SK-N-SH (cell line): ENCODE data around the gene MAEA. TPM values are rescaled to one million over a fixed set of nuclear protein-coding genes. Genes with fewer than 3 reads are reported as not detected.

ENCODE experiments used
- CTCF ChIA-PET: fragments of 300-600, 350-600 bp; formaldehyde crosslinking; extraction: SDS; loops from one replicate; lab custom pipeline; 2021; lab: Yijun Ruan, JAX
- POLR2A ChIA-PET: fragments of 350-600 bp; sonication (Branson Sonifier 250); formaldehyde crosslinking; extraction: SDS; loops from one replicate; lab custom pipeline; 2020; ENCODE audit warnings: antibody characterized with exemption, inconsistent platforms; lab: Yijun Ruan, JAX
- DNase-seq: peaks from one replicate; pipeline ENCODE4 v3.0.0; 2012
- H2AFZ ChIP-seq: fragments of 200-600 bp; sonication (generic); 2 replicates; pipeline ENCODE4 v1.8.1; 2016; ENCODE audit warnings: antibody characterized with exemption, mild to moderate bottlenecking, low read depth
- H3F3A ChIP-seq: fragments of 200-600 bp; sonication (generic); replicated peaks from 2 replicates; pipeline ENCODE3; 2016; ENCODE audit warnings: antibody characterized with exemption, mild to moderate bottlenecking; ENCODE audit not compliant: insufficient read depth
- H3K27ac ChIP-seq, 2 experiments: fragments of 200-500 bp in 1 of 2; fragments of 200-600 bp in 1 of 2; sonication (Bioruptor generic) in 1 of 2; sonication (generic), shearing (Covaris generic) in 1 of 2; 2 replicates each; pipeline versions ENCODE4 v1.5.1 to v1.6.1; 2014 to 2016; ENCODE audit warnings: low read depth in 2 of 2, inconsistent platforms in 1 of 2, low read length in 1 of 2, mild to moderate bottlenecking in 1 of 2, mixed read lengths in 1 of 2
- H3K27me3 ChIP-seq: fragments of 200-600 bp; sonication (generic), shearing (Covaris generic); 2 replicates; pipeline ENCODE4 v1.6.1; 2016; ENCODE audit warnings: mixed run types; ENCODE audit not compliant: insufficient read depth
- H3K36me3 ChIP-seq, 2 experiments: fragments of 200-500 bp in 1 of 2; fragments of 200-600 bp in 1 of 2; sonication (Bioruptor generic) in 1 of 2; sonication (generic) in 1 of 2; replicated peaks in 1 of 2; 2 replicates each; pipeline versions ENCODE3 to v1.5.1; 2014 to 2016; ENCODE audit warnings: low read length in 1 of 2, mild to moderate bottlenecking in 1 of 2; ENCODE audit not compliant: insufficient read depth in 2 of 2, control insufficient read depth in 1 of 2
- H3K4me1 ChIP-seq, 2 experiments: fragments of 200-500 bp in 1 of 2; fragments of 200-600 bp in 1 of 2; sonication (Bioruptor generic) in 1 of 2; sonication (generic), shearing (Covaris generic) in 1 of 2; 2 replicates each; pipeline versions ENCODE4 v1.5.1 to v1.6.1; 2014 to 2016; ENCODE audit warnings: low read depth in 1 of 2, low read length in 1 of 2, mixed run types in 1 of 2; ENCODE audit not compliant: insufficient read depth in 2 of 2, control insufficient read depth in 1 of 2
- H3K4me2 ChIP-seq: fragments of 200-600 bp; sonication (generic), shearing (Covaris generic); 2 replicates; pipeline ENCODE4 v1.6.1; 2017; ENCODE audit warnings: mixed run types
- H3K4me3 ChIP-seq, 2 experiments: fragments of 200-500 bp in 1 of 2; fragments of 200-600 bp in 1 of 2; sonication (Bioruptor generic) in 1 of 2; sonication (generic), shearing (Covaris generic) in 1 of 2; 2 replicates each; pipeline versions ENCODE4 v1.5.1 to v1.8.1; 2014 to 2016; ENCODE audit warnings: low read depth in 2 of 2, inconsistent platforms in 1 of 2, low read length in 1 of 2, mild to moderate bottlenecking in 1 of 2, mixed read lengths in 1 of 2, moderate library complexity in 1 of 2
- H3K79me2 ChIP-seq: fragments of 200-600 bp; sonication (generic); 2 replicates; pipeline ENCODE4 v1.8.1; 2017; ENCODE audit warnings: mild to moderate bottlenecking; ENCODE audit not compliant: insufficient read depth
- H3K9ac ChIP-seq: fragments of 200-600 bp; sonication (generic); 2 replicates; pipeline ENCODE4 v1.6.1; 2017; ENCODE audit warnings: mixed run types
- H3K9me2 ChIP-seq: fragments of 200-600 bp; sonication (generic); 2 replicates; pipeline ENCODE4 v1.6.1; 2017; ENCODE audit warnings: mixed run types
- H3K9me3 ChIP-seq: fragments of 200-600 bp; sonication (generic); 2 replicates; pipeline ENCODE4 v1.6.1; 2017; ENCODE audit warnings: mixed run types, mild to moderate bottlenecking, moderate library complexity
- H4K20me1 ChIP-seq: fragments of 200-600 bp; sonication (generic); 2 replicates; pipeline ENCODE4 v1.6.1; 2017; ENCODE audit warnings: mild to moderate bottlenecking, mixed run types; ENCODE audit not compliant: insufficient read depth
- EP300 ChIP-seq, 2 experiments: IDR thresholded peaks; 2 replicates each; pipeline versions ENCODE4 v1.4.0 to v1.6.1; 2012; ENCODE audit warnings: borderline replicate concordance in 1 of 2, low read depth in 1 of 2, low read length in 1 of 2
- EZH2phosphoT487 ChIP-seq: fragments of 200-600 bp; sonication (generic); IDR thresholded peaks from 2 replicates; pipeline ENCODE4 v1.6.1; 2017; ENCODE audit warnings: low read depth, mixed run types, mild to moderate bottlenecking, antibody characterized with exemption, moderate library complexity, borderline replicate concordance
- FOSL2 ChIP-seq: IDR thresholded peaks from 2 replicates; pipeline ENCODE4 v1.4.0; 2012; ENCODE audit warnings: low read depth, mild to moderate bottlenecking, moderate library complexity, borderline replicate concordance
- FOXJ3 ChIP-seq: sonication (generic); formaldehyde crosslinking; IDR thresholded peaks from 2 replicates; pipeline ENCODE4 v1.5.1; 2020; ENCODE audit warnings: mild to moderate bottlenecking, missing genetic modification reagents
- FOXM1 ChIP-seq: IDR thresholded peaks from 2 replicates; pipeline ENCODE4 v1.4.0; 2012; ENCODE audit warnings: low read depth, mild to moderate bottlenecking
- MEF2A ChIP-seq: IDR thresholded peaks from 2 replicates; pipeline ENCODE4 v1.4.0; 2012; ENCODE audit warnings: low read depth, borderline replicate concordance
- MXI1 ChIP-seq: IDR thresholded peaks from 2 replicates; pipeline ENCODE4 v1.6.1; 2012; ENCODE audit warnings: mild to moderate bottlenecking, low read depth, low read length, improper control_type of control experiment
- NFIC ChIP-seq: IDR thresholded peaks from 2 replicates; pipeline ENCODE4 v1.4.0; 2012; ENCODE audit warnings: borderline replicate concordance
- POLR2AphosphoS5 ChIP-seq: IDR thresholded peaks from 2 replicates; pipeline ENCODE4 v1.6.1; 2012; ENCODE audit warnings: low read depth, low read length
- RAD21 ChIP-seq: IDR thresholded peaks from 2 replicates; pipeline ENCODE4 v1.6.1; 2012; ENCODE audit warnings: mild to moderate bottlenecking, low read length
- RFX5 ChIP-seq: IDR thresholded peaks from 2 replicates; pipeline ENCODE4 v1.6.1; 2012; ENCODE audit warnings: mild to moderate bottlenecking, improper control_type of control experiment, low read length
- RXRA ChIP-seq: IDR thresholded peaks from 2 replicates; pipeline ENCODE4 v1.4.0; 2012; ENCODE audit warnings: low read depth, mild to moderate bottlenecking, borderline replicate concordance
- SMC3 ChIP-seq: IDR thresholded peaks from 2 replicates; pipeline ENCODE4 v1.6.1; 2012; ENCODE audit warnings: low read depth, low read length, improper control_type of control experiment
- TAF1 ChIP-seq: IDR thresholded peaks from 2 replicates; pipeline ENCODE4 v1.6.1; 2012; ENCODE audit warnings: low read depth, mild to moderate bottlenecking, low read length, moderate library complexity, borderline replicate concordance
- TEAD4 ChIP-seq: IDR thresholded peaks from 2 replicates; pipeline ENCODE4 v1.4.0; 2012; ENCODE audit warnings: mild to moderate bottlenecking, borderline replicate concordance; ENCODE audit not compliant: insufficient read depth
- WGBS: methylation state at CpG from one replicate; pipeline ENCODE4 v1.1.6; 2017; ENCODE audit warnings: low lambda C conversion rate; 5-methylcytosine and 5-hydroxymethylcytosine counted together
- polyA plus RNA-seq, 3 experiments: library from polyadenylated mRNA; depleted of rRNA; stranded (reverse); fragments of >200 nt; gene quantifications; 2 replicates each; pipeline ENCODE4 v1.2.3, GENCODE V29; 2012
- TF ChIP-seq, protein P1 (sequence below): IDR thresholded peaks from 2 replicates; pipeline ENCODE4 v1.4.0; 2012; ENCODE audit warnings: low read depth, borderline replicate concordance
- TF ChIP-seq, protein P2 (sequence below): IDR thresholded peaks from 2 replicates; pipeline ENCODE4 v1.6.1; 2012; ENCODE audit warnings: mild to moderate bottlenecking, low read depth, low read length, moderate library complexity
- TF ChIP-seq, protein P3 (sequence below): fragments of 200-600 bp; sonication (generic); IDR thresholded peaks from 2 replicates; pipeline ENCODE4 v1.6.1; 2017; ENCODE audit warnings: antibody characterized with exemption, mild to moderate bottlenecking, moderate library complexity
- TF ChIP-seq, protein P4 (sequence below): IDR thresholded peaks from 2 replicates; pipeline ENCODE4 v1.4.0; 2012; ENCODE audit warnings: low read depth, borderline replicate concordance

Gene MAEA
- polyA plus RNA-seq, 1 of the 3 experiments (the other 2 are of a cell fraction): 128 TPM

DNA sequence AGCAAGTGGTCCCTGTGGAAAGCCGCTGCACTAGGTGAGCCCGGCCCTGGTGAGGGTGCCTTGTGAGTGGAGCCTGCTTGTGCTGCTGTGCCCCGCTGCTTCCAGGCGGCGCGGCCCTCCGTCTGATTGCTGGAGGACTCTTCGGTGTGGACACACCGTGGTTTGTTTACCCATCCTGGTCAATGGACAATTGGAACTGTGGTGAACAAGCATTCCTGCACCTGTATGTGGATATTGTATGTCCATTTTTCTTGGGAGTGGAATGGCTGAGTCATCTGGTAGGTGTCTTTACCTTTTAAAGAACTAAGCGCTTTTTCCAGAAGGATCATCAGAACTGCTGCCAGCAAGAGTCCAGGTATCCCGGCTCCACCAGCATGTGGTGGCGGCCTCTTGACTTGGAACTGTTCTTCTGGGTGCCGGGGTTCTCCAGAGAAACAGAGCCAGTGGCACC, 15.6 kb downstream of the MAEA start:
- no peak overlapping the region for H3K9ac ChIP-seq
- 99% methylated on average over 13 of the region's 13 CpGs for WGBS
- peaks cover 21% of the 10 kb centered on the region for H3F3A ChIP-seq
- no peaks in the 10 kb centered on the region for H3K27me3 ChIP-seq
- H3K79me2 ChIP-seq: peaks cover 99% of the 10 kb centered on the region
- H3K27ac ChIP-seq: no peak overlapping the region
- DNase-seq: no peak
- peaks cover 4 to 18% of the 10 kb centered on the region in 2 experiments; a peak in 3 of 4 replicates for H3K4me1 ChIP-seq
- ChIA-PET CTCF (no interaction called here), POLR2A (no interaction called here)
- no peaks in the 10 kb centered on the region for H3K9me3 ChIP-seq
- H3K9me2 ChIP-seq: no peaks in the 10 kb centered on the region
- H2AFZ ChIP-seq: no peak overlapping the region
- no peak overlapping the region for H3K4me3 ChIP-seq
- peaks cover 5 to 7% of the 10 kb centered on the region in 2 experiments for H3K36me3 ChIP-seq
- H4K20me1 ChIP-seq: peaks cover 27% of the 10 kb centered on the region
- H3K4me2 ChIP-seq: no peak overlapping the region
- TF ChIP-seq, protein P1, sequence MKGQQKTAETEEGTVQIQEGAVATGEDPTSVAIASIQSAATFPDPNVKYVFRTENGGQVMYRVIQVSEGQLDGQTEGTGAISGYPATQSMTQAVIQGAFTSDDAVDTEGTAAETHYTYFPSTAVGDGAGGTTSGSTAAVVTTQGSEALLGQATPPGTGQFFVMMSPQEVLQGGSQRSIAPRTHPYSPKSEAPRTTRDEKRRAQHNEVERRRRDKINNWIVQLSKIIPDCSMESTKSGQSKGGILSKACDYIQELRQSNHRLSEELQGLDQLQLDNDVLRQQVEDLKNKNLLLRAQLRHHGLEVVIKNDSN: no peak
- TF ChIP-seq FOXJ3 (CRISPR knock-in tag) (no peak), SMC3 (no peak), MEF2A (no peak), MXI1 (no peak), TEAD4 (no peak), EZH2phosphoT487 (no peak), EP300 (IDR thresholded peaks at IDR 0.05; ENCODE audit: borderline replicate concordance in 1 of 2, low read depth in 1 of 2, low read length in 1 of 2) (no peak), RAD21 (no peak), RXRA (no peak), FOSL2 (no peak), FOXM1 (no peak), NFIC (no peak), TAF1 (no peak), POLR2AphosphoS5 (no peak), RFX5 (no peak)
- TF ChIP-seq, protein P2, sequence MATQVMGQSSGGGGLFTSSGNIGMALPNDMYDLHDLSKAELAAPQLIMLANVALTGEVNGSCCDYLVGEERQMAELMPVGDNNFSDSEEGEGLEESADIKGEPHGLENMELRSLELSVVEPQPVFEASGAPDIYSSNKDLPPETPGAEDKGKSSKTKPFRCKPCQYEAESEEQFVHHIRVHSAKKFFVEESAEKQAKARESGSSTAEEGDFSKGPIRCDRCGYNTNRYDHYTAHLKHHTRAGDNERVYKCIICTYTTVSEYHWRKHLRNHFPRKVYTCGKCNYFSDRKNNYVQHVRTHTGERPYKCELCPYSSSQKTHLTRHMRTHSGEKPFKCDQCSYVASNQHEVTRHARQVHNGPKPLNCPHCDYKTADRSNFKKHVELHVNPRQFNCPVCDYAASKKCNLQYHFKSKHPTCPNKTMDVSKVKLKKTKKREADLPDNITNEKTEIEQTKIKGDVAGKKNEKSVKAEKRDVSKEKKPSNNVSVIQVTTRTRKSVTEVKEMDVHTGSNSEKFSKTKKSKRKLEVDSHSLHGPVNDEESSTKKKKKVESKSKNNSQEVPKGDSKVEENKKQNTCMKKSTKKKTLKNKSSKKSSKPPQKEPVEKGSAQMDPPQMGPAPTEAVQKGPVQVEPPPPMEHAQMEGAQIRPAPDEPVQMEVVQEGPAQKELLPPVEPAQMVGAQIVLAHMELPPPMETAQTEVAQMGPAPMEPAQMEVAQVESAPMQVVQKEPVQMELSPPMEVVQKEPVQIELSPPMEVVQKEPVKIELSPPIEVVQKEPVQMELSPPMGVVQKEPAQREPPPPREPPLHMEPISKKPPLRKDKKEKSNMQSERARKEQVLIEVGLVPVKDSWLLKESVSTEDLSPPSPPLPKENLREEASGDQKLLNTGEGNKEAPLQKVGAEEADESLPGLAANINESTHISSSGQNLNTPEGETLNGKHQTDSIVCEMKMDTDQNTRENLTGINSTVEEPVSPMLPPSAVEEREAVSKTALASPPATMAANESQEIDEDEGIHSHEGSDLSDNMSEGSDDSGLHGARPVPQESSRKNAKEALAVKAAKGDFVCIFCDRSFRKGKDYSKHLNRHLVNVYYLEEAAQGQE: no peak
- TF ChIP-seq, protein P3, sequence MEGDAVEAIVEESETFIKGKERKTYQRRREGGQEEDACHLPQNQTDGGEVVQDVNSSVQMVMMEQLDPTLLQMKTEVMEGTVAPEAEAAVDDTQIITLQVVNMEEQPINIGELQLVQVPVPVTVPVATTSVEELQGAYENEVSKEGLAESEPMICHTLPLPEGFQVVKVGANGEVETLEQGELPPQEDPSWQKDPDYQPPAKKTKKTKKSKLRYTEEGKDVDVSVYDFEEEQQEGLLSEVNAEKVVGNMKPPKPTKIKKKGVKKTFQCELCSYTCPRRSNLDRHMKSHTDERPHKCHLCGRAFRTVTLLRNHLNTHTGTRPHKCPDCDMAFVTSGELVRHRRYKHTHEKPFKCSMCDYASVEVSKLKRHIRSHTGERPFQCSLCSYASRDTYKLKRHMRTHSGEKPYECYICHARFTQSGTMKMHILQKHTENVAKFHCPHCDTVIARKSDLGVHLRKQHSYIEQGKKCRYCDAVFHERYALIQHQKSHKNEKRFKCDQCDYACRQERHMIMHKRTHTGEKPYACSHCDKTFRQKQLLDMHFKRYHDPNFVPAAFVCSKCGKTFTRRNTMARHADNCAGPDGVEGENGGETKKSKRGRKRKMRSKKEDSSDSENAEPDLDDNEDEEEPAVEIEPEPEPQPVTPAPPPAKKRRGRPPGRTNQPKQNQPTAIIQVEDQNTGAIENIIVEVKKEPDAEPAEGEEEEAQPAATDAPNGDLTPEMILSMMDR: no peak
- TF ChIP-seq, protein P4, sequence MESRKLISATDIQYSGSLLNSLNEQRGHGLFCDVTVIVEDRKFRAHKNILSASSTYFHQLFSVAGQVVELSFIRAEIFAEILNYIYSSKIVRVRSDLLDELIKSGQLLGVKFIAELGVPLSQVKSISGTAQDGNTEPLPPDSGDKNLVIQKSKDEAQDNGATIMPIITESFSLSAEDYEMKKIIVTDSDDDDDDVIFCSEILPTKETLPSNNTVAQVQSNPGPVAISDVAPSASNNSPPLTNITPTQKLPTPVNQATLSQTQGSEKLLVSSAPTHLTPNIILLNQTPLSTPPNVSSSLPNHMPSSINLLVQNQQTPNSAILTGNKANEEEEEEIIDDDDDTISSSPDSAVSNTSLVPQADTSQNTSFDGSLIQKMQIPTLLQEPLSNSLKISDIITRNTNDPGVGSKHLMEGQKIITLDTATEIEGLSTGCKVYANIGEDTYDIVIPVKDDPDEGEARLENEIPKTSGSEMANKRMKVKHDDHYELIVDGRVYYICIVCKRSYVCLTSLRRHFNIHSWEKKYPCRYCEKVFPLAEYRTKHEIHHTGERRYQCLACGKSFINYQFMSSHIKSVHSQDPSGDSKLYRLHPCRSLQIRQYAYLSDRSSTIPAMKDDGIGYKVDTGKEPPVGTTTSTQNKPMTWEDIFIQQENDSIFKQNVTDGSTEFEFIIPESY: no peak
